AG04450 (cell line): ENCODE results near the gene DDX43. TPM values are rescaled to one million over a fixed set of nuclear protein-coding genes. Genes with fewer than 3 reads are reported as not detected.

Experiments used
- CTCF ChIA-PET: fragments of 300-600, 350-600 bp; formaldehyde crosslinking; extraction: SDS; loops from one replicate; lab custom pipeline; 2022; ENCODE audit warnings: antibody characterized with exemption, inconsistent platforms; lab: Charles Lee
- POLR2A ChIA-PET: fragments of 350-600 bp; formaldehyde crosslinking; extraction: SDS; loops from one replicate; lab custom pipeline; 2021; ENCODE audit warnings: antibody characterized with exemption, inconsistent platforms; lab: Yijun Ruan, JAX
- DNase-seq: peaks from one replicate; pipeline ENCODE4 v3.0.0-alpha.2; 2011; ENCODE audit warnings: low read depth, low spot score
- H3K27ac ChIP-seq: one replicate; pipeline ENCODE4 v1.5.1; 2012; ENCODE audit warnings: low read depth, low read length, control low read depth
- H3K27me3 ChIP-seq: one replicate; pipeline ENCODE4 v1.6.0; 2012; ENCODE audit warnings: low read length; ENCODE audit not compliant: control insufficient read depth, insufficient read depth
- H3K4me3 ChIP-seq: 2 replicates; pipeline ENCODE4 v1.5.1; 2011; ENCODE audit warnings: mild to moderate bottlenecking, low read depth, low read length, control low read depth
- H3K9me3 ChIP-seq: 2 replicates; pipeline ENCODE4 v1.5.1; 2012; ENCODE audit warnings: low read length; ENCODE audit not compliant: control insufficient read depth, insufficient read depth
- polyA plus RNA-seq: library from polyadenylated mRNA; depleted of rRNA; stranded (reverse); fragments of >200 nt; gene quantifications from 2 replicates; pipeline ENCODE4 v1.2.3, GENCODE V29; 2011
- TF ChIP-seq, protein P1 (sequence below): IDR thresholded peaks from 2 replicates; pipeline ENCODE4 v1.5.1; 2011; ENCODE audit warnings: low read depth, low read length, control low read depth, inconsistent platforms

The DDX43 gene
- polyA plus RNA-seq, 1 experiment: 0.37 TPM

GRCh38 chr6:73362358-73362757 lies 32.3 kb upstream of the DDX43 start, which contains the start of gene KHDC3L:
Gene KHDC3L, plus strand, starts transcription at chr6:73362658. Its CDS starts 72 bp downstream, at chr6:73362730.
- H3K4me3 ChIP-seq: no peak within 1 kb of the TSS
- TF ChIP-seq, protein P1, sequence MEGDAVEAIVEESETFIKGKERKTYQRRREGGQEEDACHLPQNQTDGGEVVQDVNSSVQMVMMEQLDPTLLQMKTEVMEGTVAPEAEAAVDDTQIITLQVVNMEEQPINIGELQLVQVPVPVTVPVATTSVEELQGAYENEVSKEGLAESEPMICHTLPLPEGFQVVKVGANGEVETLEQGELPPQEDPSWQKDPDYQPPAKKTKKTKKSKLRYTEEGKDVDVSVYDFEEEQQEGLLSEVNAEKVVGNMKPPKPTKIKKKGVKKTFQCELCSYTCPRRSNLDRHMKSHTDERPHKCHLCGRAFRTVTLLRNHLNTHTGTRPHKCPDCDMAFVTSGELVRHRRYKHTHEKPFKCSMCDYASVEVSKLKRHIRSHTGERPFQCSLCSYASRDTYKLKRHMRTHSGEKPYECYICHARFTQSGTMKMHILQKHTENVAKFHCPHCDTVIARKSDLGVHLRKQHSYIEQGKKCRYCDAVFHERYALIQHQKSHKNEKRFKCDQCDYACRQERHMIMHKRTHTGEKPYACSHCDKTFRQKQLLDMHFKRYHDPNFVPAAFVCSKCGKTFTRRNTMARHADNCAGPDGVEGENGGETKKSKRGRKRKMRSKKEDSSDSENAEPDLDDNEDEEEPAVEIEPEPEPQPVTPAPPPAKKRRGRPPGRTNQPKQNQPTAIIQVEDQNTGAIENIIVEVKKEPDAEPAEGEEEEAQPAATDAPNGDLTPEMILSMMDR: no peak
- H3K9me3 ChIP-seq: peaks cover 14% of the 10 kb centered on the region
- no peaks in the 10 kb centered on the region for H3K27me3 ChIP-seq
- DNase-seq: no peak
- ChIA-PET CTCF (no interaction called here), POLR2A (no interaction called here)
- H3K27ac ChIP-seq: no peak within 1 kb of the TSS

- CTCF ChIA-PET: no interaction called here
- TF ChIP-seq, protein P1: no peak
- Histone ChIP-seq H3K9me3 (peaks cover 14% of the 10 kb centered on the region), H3K4me3 (no peak overlapping the region), H3K27ac (no peak overlapping the region), H3K27me3 (no peaks in the 10 kb centered on the region)
- POLR2A ChIA-PET: no interaction called here
- DNase-seq: no peak
These were observed 31.6 kb upstream of the DDX43 start for GRCh38 chr6:73362869-73363536.

GRCh38 chr6:73363537-73363875 lies 31.1 kb upstream of the DDX43 start:
- H3K27ac ChIP-seq: no peak overlapping the region
- no peaks in the 10 kb centered on the region for H3K27me3 ChIP-seq
- ChIA-PET CTCF (no interaction called here), POLR2A (no interaction called here)
- no peak for DNase-seq
- peaks cover 14% of the 10 kb centered on the region for H3K9me3 ChIP-seq
- no peak overlapping the region for H3K4me3 ChIP-seq
- TF ChIP-seq, protein P1: no peak

DNA sequence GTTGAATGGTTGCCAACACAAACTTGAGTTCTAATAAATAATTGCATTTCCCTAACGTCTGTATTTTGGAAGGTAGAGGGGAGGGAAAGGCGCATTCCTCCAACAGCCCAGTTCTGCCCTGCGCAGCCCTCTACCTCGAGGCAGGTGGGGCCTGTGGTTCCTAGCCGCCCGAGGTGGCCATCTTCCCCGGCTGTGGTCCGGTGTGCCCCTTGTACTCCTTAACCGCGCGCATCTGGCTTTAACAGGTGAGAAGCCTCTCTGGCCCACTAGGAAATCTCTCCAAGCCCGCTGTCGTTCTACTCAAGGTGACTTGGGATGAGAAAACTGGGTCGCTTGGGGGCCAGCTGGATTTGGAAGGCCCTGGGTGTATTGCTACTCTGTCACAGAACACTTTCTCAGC lies 30.5 kb upstream of the DDX43 start:
- no peak for DNase-seq
- no peak overlapping the region for H3K4me3 ChIP-seq
- ChIA-PET POLR2A (no interaction called here), CTCF (no interaction called here)
- TF ChIP-seq, protein P1: no peak
- peaks cover 14% of the 10 kb centered on the region for H3K9me3 ChIP-seq
- H3K27me3 ChIP-seq: peaks cover 2% of the 10 kb centered on the region
- no peak overlapping the region for H3K27ac ChIP-seq

- CTCF ChIA-PET: interaction anchor here (1.2 kb wide), 1 partner anchor 24 kb away, joined by 4 read pairs; no protein-coding TSS in a partner anchor
- TF ChIP-seq, protein P1: no peak
- H3K9me3 ChIP-seq: peaks cover 14% of the 10 kb centered on the region
- no peak overlapping the region for H3K27ac ChIP-seq
- no peak overlapping the region for H3K4me3 ChIP-seq
- POLR2A ChIA-PET: no interaction called here
- no peak for DNase-seq
- peaks cover 5% of the 10 kb centered on the region for H3K27me3 ChIP-seq
These were observed 30.1 kb upstream of the DDX43 start for GRCh38 chr6:73364549-73364948.
